IMR-90 (cell line): ENCODE data around the gene AHSG. TPM values are rescaled to one million over a fixed set of nuclear protein-coding genes. Genes with fewer than 3 reads are reported as not detected.
"Not testable (repeated sequence)": the region's sequence is repeated elsewhere in the genome, so short reads cannot be mapped to it uniquely, and the experiment has no call there.

ENCODE experiments used
- ATAC-seq: fragments of 200-7000 bp; cut with Tn5 transposase; 2 replicates; pipeline ENCODE4 v1.9.1; 2020; ENCODE audit warnings: low read depth, mild to moderate bottlenecking, moderate library complexity
- BruUV-seq: library from RNA; stranded (reverse); fragments of 400-500 nt; replicated peaks from 2 replicates; lab custom pipeline; 2021; lab: Mats Ljungman, UMichigan
- CTCF ChIA-PET: fragments of 300-600 bp; formaldehyde crosslinking; extraction: SDS; loops from one replicate; lab custom pipeline; 2021; ENCODE audit warnings: antibody characterized with exemption; lab: Yijun Ruan, JAX
- POLR2A ChIA-PET: fragments of 300-600 bp; sonication (Branson Sonifier 250); formaldehyde crosslinking; loops from one replicate; lab custom pipeline; 2022; ENCODE audit warnings: antibody characterized with exemption; ENCODE audit not compliant: unreplicated experiment; lab: Charles Lee
- DNase-seq: peaks from one replicate; pipeline ENCODE4 v3.0.0; 2013
- H2AFZ ChIP-seq: replicated peaks from 2 replicates; pipeline ENCODE3; 2013; ENCODE audit warnings: low read length, mild to moderate bottlenecking; ENCODE audit not compliant: poor library complexity
- H2AK5ac ChIP-seq: 2 replicates; pipeline ENCODE4 v1.6.1; 2013; ENCODE audit warnings: low read depth, low read length, inconsistent platforms
- H2AK9ac ChIP-seq: replicated peaks from 2 replicates; pipeline ENCODE3; 2013; ENCODE audit warnings: mild to moderate bottlenecking, low read depth, low read length, moderate library complexity; ENCODE audit not compliant: poor library complexity
- H2BK120ac ChIP-seq: 2 replicates; pipeline ENCODE4 v1.6.1; 2013; ENCODE audit warnings: low read depth, low read length, inconsistent platforms
- H2BK15ac ChIP-seq: 3 replicates; pipeline ENCODE4 v1.6.1; 2013; ENCODE audit warnings: low read depth, low read length, inconsistent platforms
- H2BK20ac ChIP-seq: 2 replicates; pipeline ENCODE4 v1.6.1; 2013; ENCODE audit warnings: low read depth, mild to moderate bottlenecking, inconsistent platforms, low read length, moderate library complexity
- H2BK5ac ChIP-seq: 2 replicates; pipeline ENCODE4 v1.6.1; 2013; ENCODE audit warnings: mild to moderate bottlenecking, low read depth, low read length, inconsistent platforms; ENCODE audit not compliant: poor library complexity, severe bottlenecking
- H3K14ac ChIP-seq: replicated peaks from 2 replicates; pipeline ENCODE4 v1.6.1; 2013; ENCODE audit warnings: low read depth, low read length, inconsistent platforms
- H3K18ac ChIP-seq: 2 replicates; pipeline ENCODE4 v1.6.1; 2013; ENCODE audit warnings: low read depth, low read length, control low read depth
- H3K23ac ChIP-seq: 2 replicates; pipeline ENCODE4 v1.6.1; 2013; ENCODE audit warnings: low read depth, low read length, inconsistent platforms
- H3K27ac ChIP-seq: 2 replicates; pipeline ENCODE4 v1.5.1; 2013; ENCODE audit warnings: mild to moderate bottlenecking, control low read depth, low read length; ENCODE audit not compliant: insufficient read depth
- H3K27me3 ChIP-seq: 2 replicates; pipeline ENCODE4 v1.6.1; 2013; ENCODE audit warnings: low read length; ENCODE audit not compliant: control insufficient read depth, insufficient read depth
- H3K36me3 ChIP-seq: 2 replicates; pipeline ENCODE4 v1.6.1; 2013; ENCODE audit warnings: low read length, mixed read lengths; ENCODE audit not compliant: control insufficient read depth, insufficient read depth
- H3K4ac ChIP-seq: 2 replicates; pipeline ENCODE4 v1.6.1; 2013; ENCODE audit warnings: low read depth, low read length, inconsistent platforms
- H3K4me1 ChIP-seq: 2 replicates; pipeline ENCODE4 v1.6.1; 2013; ENCODE audit warnings: low read length, mixed read lengths; ENCODE audit not compliant: control insufficient read depth, insufficient read depth
- H3K4me2 ChIP-seq: 2 replicates; pipeline ENCODE4 v1.6.1; 2013; ENCODE audit warnings: low read depth, mild to moderate bottlenecking, control low read depth, low read length, moderate library complexity
- H3K4me3 ChIP-seq: 2 replicates; pipeline ENCODE4 v1.5.1; 2013; ENCODE audit warnings: low read depth, mild to moderate bottlenecking, control low read depth, low read length, moderate library complexity; ENCODE audit not compliant: insufficient read depth
- H3K56ac ChIP-seq: 2 replicates; pipeline ENCODE4 v1.6.1; 2013; ENCODE audit warnings: low read length, inconsistent platforms; ENCODE audit not compliant: insufficient read depth; ENCODE audit errors: extremely low read depth
- H3K79me1 ChIP-seq, 2 experiments: 2 replicates each; pipeline ENCODE4 v1.6.1; 2013; ENCODE audit warnings: low read length in 2 of 2, inconsistent platforms in 1 of 2, low read depth in 1 of 2
- H3K9ac ChIP-seq: 2 replicates; pipeline ENCODE4 v1.6.1; 2013; ENCODE audit warnings: low read depth, low read length, control low read depth
- H3K9me1 ChIP-seq: 2 replicates; pipeline ENCODE4 v1.6.1; 2013; ENCODE audit warnings: low read length, inconsistent platforms; ENCODE audit not compliant: insufficient read depth
- H3K9me3 ChIP-seq: 2 replicates; pipeline ENCODE4 v1.6.1; 2013; ENCODE audit warnings: low read length; ENCODE audit not compliant: control insufficient read depth, insufficient read depth
- H4K20me1 ChIP-seq: 2 replicates; pipeline ENCODE4 v1.6.1; 2013; ENCODE audit warnings: low read length, inconsistent platforms; ENCODE audit not compliant: insufficient read depth
- H4K5ac ChIP-seq: 2 replicates; pipeline ENCODE4 v1.6.1; 2013; ENCODE audit warnings: mild to moderate bottlenecking, low read depth, low read length, control low read depth
- H4K8ac ChIP-seq, 2 experiments: 2 replicates each; pipeline ENCODE4 v1.6.1; 2013; ENCODE audit warnings: low read depth in 2 of 2, low read length in 2 of 2, control low read depth in 1 of 2, inconsistent platforms in 1 of 2
- H4K91ac ChIP-seq: 2 replicates; pipeline ENCODE4 v1.6.1; 2013; ENCODE audit warnings: low read depth, low read length, inconsistent platforms; ENCODE audit not compliant: insufficient read depth
- FOS ChIP-seq: fragments of 150-350 bp; IDR thresholded peaks from 2 replicates; pipeline ENCODE4 v1.6.1; 2016; ENCODE audit warnings: low read depth, low read length
- MAZ ChIP-seq: IDR thresholded peaks from 2 replicates; pipeline ENCODE4 v1.6.1; 2012; ENCODE audit warnings: low read depth, mild to moderate bottlenecking, low read length, improper control_type of control experiment, moderate library complexity, borderline replicate concordance
- WGBS, 2 experiments: methylation state at CpG; one replicate each; pipeline versions ENCODE4 v1.1.5 to v1.1.7; 2013; ENCODE audit warnings: missing lambda C conversion rate in 2 of 2; ENCODE audit not compliant: insufficient read length in 1 of 2; ENCODE audit errors: extremely low coverage in 2 of 2; 5-methylcytosine and 5-hydroxymethylcytosine counted together
- dilution Hi-C: fragments of 300-500 bp; cut with HindIII; formaldehyde crosslinking; loops from one replicate; pipeline ENCODE4 v1.14.3; 2018; ENCODE audit warnings: low sequenced_read_pairs; ENCODE audit not compliant: unreplicated experiment
- in situ Hi-C: fragments of 300-500 bp; cut with MboI; formaldehyde crosslinking; loops from 3 replicates; pipeline ENCODE4 v1.14.3; 2019; ENCODE audit warnings: low sequenced_read_pairs, inconsistent platforms, mixed read lengths
- intact Hi-C: fragments of 100-400 bp; cut with micrococcal nuclease; formaldehyde crosslinking; loops from 2 replicates; pipeline ENCODE4 v1.10.0; 2022
- polyA plus RNA-seq, 3 experiments: library from polyadenylated mRNA; depleted of rRNA; stranded (reverse); fragments of >200 nt; gene quantifications; 2 replicates each; pipeline ENCODE4 v1.2.3, GENCODE V29; 2012; ENCODE audit warnings: low replicate concordance in 1 of 3
- total RNA-seq: library from RNA; depleted of rRNA; stranded (reverse); fragments of >200 nt; gene quantifications from 2 replicates; pipeline ENCODE4 v1.2.3, GENCODE V29; 2012

AHSG gene
- total and polyA plus RNA-seq, 2 of the 4 experiments (the other 2 are of a cell fraction), result not detected

- Histone ChIP-seq H2BK120ac (no peak overlapping the region), H3K4ac (no peak overlapping the region), H3K14ac (no peak overlapping the region), H2BK5ac (no peak overlapping the region), H3K27me3 (no peaks in the 10 kb centered on the region), H2BK15ac (no peak overlapping the region), H3K18ac (no peak overlapping the region), H3K23ac (no peak overlapping the region), H3K9me3 (no peaks in the 10 kb centered on the region), H4K20me1 (no peaks in the 10 kb centered on the region), H2BK20ac (no peak overlapping the region), H3K9ac (no peak overlapping the region), H3K79me1 (no peaks in the 10 kb centered on the region), H2AFZ (no peak overlapping the region), H3K36me3 (peaks cover 19% of the 10 kb centered on the region), H2AK5ac (no peak overlapping the region), H3K27ac (no peak overlapping the region), H3K4me2 (no peak overlapping the region), H2AK9ac (no peak overlapping the region), H3K9me1 (no peaks in the 10 kb centered on the region), H3K4me1 (no peaks in the 10 kb centered on the region; the same call in 1 of the 2 replicates), H4K8ac (no peak overlapping the region), H3K4me3 (no peak overlapping the region), H4K5ac (no peak overlapping the region), H4K91ac (no peak overlapping the region), H3K56ac (no peak overlapping the region)
- CTCF ChIA-PET, result interaction anchor here (0.7 kb wide), 1 partner anchor 33 kb away, joined by 3 read pairs; no protein-coding TSS in a partner anchor
- ATAC-seq (peak; percentile 80), DNase-seq (peak; percentile 74)
- no TSS peak for BruUV-seq
- intact Hi-C loops, result no loop called here
- POLR2A ChIA-PET, result no interaction called here
- WGBS, 2 experiments, result no CpG with 5 or more reads among the region's 5 CpGs
- dilution Hi-C loops, result no loop called here
- in situ Hi-C loops, result no loop called here
- no peak for TF ChIP-seq MAZ
- TF ChIP-seq FOS, result 0 out of 2 replicates have a peak, but pooled peaks have one; percentile 28
Observed at GRCh38 chr3:186583831-186584230, 29.0 kb upstream of the AHSG start.

DNA sequence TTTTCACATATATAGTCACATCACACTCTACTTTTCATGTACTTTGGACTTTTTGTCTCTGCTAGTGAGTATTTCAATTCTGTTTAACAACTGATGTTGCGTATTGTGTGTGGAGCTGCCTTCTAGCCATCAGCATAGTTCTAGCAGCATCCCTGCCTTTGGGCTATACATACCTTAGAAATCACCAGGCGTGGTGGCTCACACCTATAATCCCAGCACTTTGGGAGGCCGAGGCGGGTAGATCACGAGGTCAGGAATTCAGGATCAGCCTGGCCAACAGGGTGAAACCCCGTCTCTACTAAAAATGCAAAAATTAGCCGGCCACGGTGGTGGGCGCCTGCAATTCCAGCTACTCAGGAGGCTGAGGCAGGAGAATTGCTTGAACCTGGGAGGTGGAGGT, 26.6 kb upstream of the AHSG start:
- H3K23ac ChIP-seq, H3K18ac ChIP-seq, H4K5ac ChIP-seq, H3K79me1 ChIP-seq, dilution Hi-C loops, POLR2A ChIA-PET, H3K9me3 ChIP-seq, H4K91ac ChIP-seq, BruUV-seq, H2BK15ac ChIP-seq, H2BK120ac ChIP-seq, H3K4me2 ChIP-seq, H3K9ac ChIP-seq, H2AFZ ChIP-seq, H3K27ac ChIP-seq, H3K4me3 ChIP-seq, H3K9me1 ChIP-seq, H2BK20ac ChIP-seq, H3K4ac ChIP-seq, H3K27me3 ChIP-seq, H2AK9ac ChIP-seq, H3K4me1 ChIP-seq, H4K20me1 ChIP-seq, H4K8ac ChIP-seq, H3K14ac ChIP-seq, DNase-seq, intact Hi-C loops, H2AK5ac ChIP-seq, H3K56ac ChIP-seq, H2BK5ac ChIP-seq, in situ Hi-C loops, ATAC-seq: not testable (repeated sequence)
- CTCF ChIA-PET, result interaction anchor here (1.8 kb wide), 1 partner anchor 9 kb away, joined by 4 read pairs; no protein-coding TSS in a partner anchor
- no CpG with 5 or more reads among the region's 9 CpGs for WGBS, 2 experiments
- H3K36me3 ChIP-seq, result peaks cover 12% of the 10 kb centered on the region
